ENCODE data around the gene SPECC1L. TPM values are rescaled to one million over a fixed set of nuclear protein-coding genes. Genes with fewer than 3 reads are reported as not detected.

The SPECC1L gene
- total RNA-seq, 6 donors from 2014 or later, result 37.7 to 80.6 (median 62.3) TPM

DNA sequence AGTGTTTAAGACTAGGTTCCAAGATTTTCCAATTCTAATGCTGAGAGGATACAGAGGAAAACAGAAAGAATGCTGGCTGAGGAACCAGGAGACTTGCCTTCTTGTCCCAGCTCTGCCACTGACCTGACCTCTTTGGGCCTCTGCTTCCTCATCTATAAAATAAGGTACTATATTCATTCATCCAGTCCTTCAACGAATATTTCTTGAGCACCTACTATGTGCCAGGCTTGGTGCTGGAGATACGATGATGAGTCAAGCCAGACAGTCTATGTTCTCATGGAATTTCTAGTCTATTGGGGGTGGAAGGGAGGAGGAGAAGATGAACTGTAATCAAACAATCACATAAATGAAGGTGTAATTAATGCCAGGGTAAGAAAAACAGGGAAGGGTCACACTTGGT lies 196.7 kb downstream of the SPECC1L start:
- H3K27ac ChIP-seq, result peak overlapping the region in 3 of 4 donors; percentile 18 to 54 (median 46)
- DNase-seq (no peak), ATAC-seq (ENCODE audit: low FRiP score in 2 of 2) (no peak)
- TF ChIP-seq EP300 (IDR thresholded peaks at IDR 0.05) (no peak), POLR2A (IDR thresholded peaks at IDR 0.05) (no peak), POLR2AphosphoS5 (IDR thresholded peaks at IDR 0.05) (no peak)
- TF ChIP-seq, protein P1, sequence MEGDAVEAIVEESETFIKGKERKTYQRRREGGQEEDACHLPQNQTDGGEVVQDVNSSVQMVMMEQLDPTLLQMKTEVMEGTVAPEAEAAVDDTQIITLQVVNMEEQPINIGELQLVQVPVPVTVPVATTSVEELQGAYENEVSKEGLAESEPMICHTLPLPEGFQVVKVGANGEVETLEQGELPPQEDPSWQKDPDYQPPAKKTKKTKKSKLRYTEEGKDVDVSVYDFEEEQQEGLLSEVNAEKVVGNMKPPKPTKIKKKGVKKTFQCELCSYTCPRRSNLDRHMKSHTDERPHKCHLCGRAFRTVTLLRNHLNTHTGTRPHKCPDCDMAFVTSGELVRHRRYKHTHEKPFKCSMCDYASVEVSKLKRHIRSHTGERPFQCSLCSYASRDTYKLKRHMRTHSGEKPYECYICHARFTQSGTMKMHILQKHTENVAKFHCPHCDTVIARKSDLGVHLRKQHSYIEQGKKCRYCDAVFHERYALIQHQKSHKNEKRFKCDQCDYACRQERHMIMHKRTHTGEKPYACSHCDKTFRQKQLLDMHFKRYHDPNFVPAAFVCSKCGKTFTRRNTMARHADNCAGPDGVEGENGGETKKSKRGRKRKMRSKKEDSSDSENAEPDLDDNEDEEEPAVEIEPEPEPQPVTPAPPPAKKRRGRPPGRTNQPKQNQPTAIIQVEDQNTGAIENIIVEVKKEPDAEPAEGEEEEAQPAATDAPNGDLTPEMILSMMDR (IDR thresholded peaks at IDR 0.05), result no peak
- peaks cover 12 to 23% (median 19%) of the 10 kb centered on the region in 4 donors for H3K4me1 ChIP-seq
- H3K27me3 ChIP-seq, result no peaks in the 10 kb centered on the region
- 74% methylated on average over 2 of the region's 2 CpGs for WGBS, 2 donors
- no peak overlapping the region for H3K4me3 ChIP-seq
- no peaks in the 10 kb centered on the region for H3K9me3 ChIP-seq
- H3K36me3 ChIP-seq, result no peaks in the 10 kb centered on the region

Other genes starting within 250 kb of the SPECC1L start
- gene SUSD2, start 89.3 kb upstream of the SPECC1L start, total RNA-seq, result 100 to 1,000 TPM; 191 to 645 (median 348) TPM
- gene GGT5, start 25.7 kb upstream of the SPECC1L start, total RNA-seq, result 10 to 100 TPM in 5 of 6 donors, 1 to 10 TPM in 1; 4.2 to 47.4 (median 29.6) TPM
- gene ADORA2A, start 156.8 kb downstream of the SPECC1L start, total RNA-seq, result 10 to 100 TPM in 2 of 6 donors, 1 to 10 TPM in 4; 7.3 to 20.9 (median 8.8) TPM
- gene UPB1, start 224.5 kb downstream of the SPECC1L start, total RNA-seq, result 1 to 10 TPM in 5 of 6 donors, under 1 TPM in 1; 0.91 to 9.4 (median 1.4) TPM

All from upper lobe of left lung (tissue), 6 donors.